RWPE2 (cell line): Measurements from ENCODE around the gene SYP.

ENCODE experiments used
- ATAC-seq: fragments of 200-7000 bp; cut with Tn5 transposase; 3 replicates; pipeline ENCODE4 v1.9.1; 2021; ENCODE audit warnings: low read depth
- DNase-seq: peaks from one replicate; pipeline ENCODE4 v3.0.0-alpha.2; 2020; ENCODE audit warnings: low spot score
- H3K27ac ChIP-seq: fragments of 450-650 bp; 2 replicates; pipeline ENCODE4 v1.5.1; 2017; ENCODE audit warnings: mild to moderate bottlenecking; ENCODE audit not compliant: poor library complexity, severe bottlenecking
- H3K27me3 ChIP-seq: fragments of 250-450 bp; sonication (Bioruptor Pico); 2 replicates; pipeline ENCODE4 v1.5.1; 2021; ENCODE audit warnings: mild to moderate bottlenecking, moderate library complexity; ENCODE audit not compliant: insufficient read depth, poor library complexity, severe bottlenecking
- H3K36me3 ChIP-seq: fragments of 250-450 bp; sonication (Bioruptor Pico); 2 replicates; pipeline ENCODE4 v1.5.1; 2020; ENCODE audit warnings: low read depth, mild to moderate bottlenecking, moderate library complexity
- H3K4me1 ChIP-seq: fragments of 250-450 bp; sonication (Bioruptor Pico); 2 replicates; pipeline ENCODE4 v1.5.1; 2021; ENCODE audit warnings: mild to moderate bottlenecking, moderate library complexity; ENCODE audit not compliant: insufficient read depth, poor library complexity, severe bottlenecking
- H3K4me3 ChIP-seq: fragments of 250-450 bp; sonication (Bioruptor Pico); 2 replicates; pipeline ENCODE4 v1.5.1; 2021; ENCODE audit warnings: mild to moderate bottlenecking, moderate library complexity; ENCODE audit not compliant: severe bottlenecking
- H3K9me3 ChIP-seq: fragments of 250-450 bp; sonication (Bioruptor Pico); 2 replicates; pipeline ENCODE4 v1.5.1; 2021; ENCODE audit warnings: mild to moderate bottlenecking, moderate library complexity; ENCODE audit not compliant: severe bottlenecking
- TF ChIP-seq, protein P1 (sequence below): fragments of 450-650 bp; IDR thresholded peaks from one replicate; pipeline ENCODE4 v1.5.1; 2017; ENCODE audit warnings: mild to moderate bottlenecking, moderate library complexity; ENCODE audit not compliant: poor library complexity, severe bottlenecking

Gene SYP

DNA sequence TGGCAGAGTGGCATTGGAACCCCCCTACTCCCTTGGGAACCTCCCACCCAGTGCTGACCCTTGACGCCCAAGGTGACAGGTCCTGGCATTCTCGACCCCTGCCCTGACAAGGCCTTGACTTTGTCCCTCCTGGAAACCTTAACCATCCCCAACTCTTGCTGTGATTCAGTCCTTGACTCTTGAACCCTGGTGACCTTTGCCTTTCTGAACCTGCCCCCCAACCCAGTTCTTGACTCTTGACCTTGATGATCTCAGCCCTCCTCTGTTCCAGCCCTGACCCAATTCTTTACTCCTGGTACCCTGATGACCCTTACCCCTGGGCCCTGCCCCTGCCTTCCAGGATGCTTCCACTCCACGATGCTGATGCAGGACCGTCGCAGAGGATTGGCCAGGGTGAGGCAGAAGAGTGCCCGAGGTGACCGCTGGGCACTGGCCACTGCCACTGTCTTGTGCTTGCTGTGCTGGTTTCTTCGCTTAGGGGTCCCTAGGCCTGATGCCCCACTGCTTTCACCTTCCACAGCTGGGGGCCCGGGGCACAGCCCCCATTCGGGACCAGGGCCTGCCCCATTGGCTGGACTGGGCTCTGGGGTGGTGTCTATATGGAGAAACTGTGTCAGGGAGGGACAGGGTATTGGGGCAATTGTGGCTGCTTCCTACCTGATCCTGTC lies 31.5 kb upstream of the SYP start:
- TF ChIP-seq, protein P1, sequence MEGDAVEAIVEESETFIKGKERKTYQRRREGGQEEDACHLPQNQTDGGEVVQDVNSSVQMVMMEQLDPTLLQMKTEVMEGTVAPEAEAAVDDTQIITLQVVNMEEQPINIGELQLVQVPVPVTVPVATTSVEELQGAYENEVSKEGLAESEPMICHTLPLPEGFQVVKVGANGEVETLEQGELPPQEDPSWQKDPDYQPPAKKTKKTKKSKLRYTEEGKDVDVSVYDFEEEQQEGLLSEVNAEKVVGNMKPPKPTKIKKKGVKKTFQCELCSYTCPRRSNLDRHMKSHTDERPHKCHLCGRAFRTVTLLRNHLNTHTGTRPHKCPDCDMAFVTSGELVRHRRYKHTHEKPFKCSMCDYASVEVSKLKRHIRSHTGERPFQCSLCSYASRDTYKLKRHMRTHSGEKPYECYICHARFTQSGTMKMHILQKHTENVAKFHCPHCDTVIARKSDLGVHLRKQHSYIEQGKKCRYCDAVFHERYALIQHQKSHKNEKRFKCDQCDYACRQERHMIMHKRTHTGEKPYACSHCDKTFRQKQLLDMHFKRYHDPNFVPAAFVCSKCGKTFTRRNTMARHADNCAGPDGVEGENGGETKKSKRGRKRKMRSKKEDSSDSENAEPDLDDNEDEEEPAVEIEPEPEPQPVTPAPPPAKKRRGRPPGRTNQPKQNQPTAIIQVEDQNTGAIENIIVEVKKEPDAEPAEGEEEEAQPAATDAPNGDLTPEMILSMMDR, result no peak
- no peaks in the 10 kb centered on the region for H3K27me3 ChIP-seq
- no peak overlapping the region for H3K27ac ChIP-seq
- ATAC-seq, result no peak
- no peaks in the 10 kb centered on the region for H3K9me3 ChIP-seq
- no peak overlapping the region for H3K4me3 ChIP-seq
- H3K4me1 ChIP-seq, result no peaks in the 10 kb centered on the region
- no peak for DNase-seq
- H3K36me3 ChIP-seq, result no peaks in the 10 kb centered on the region

DNA sequence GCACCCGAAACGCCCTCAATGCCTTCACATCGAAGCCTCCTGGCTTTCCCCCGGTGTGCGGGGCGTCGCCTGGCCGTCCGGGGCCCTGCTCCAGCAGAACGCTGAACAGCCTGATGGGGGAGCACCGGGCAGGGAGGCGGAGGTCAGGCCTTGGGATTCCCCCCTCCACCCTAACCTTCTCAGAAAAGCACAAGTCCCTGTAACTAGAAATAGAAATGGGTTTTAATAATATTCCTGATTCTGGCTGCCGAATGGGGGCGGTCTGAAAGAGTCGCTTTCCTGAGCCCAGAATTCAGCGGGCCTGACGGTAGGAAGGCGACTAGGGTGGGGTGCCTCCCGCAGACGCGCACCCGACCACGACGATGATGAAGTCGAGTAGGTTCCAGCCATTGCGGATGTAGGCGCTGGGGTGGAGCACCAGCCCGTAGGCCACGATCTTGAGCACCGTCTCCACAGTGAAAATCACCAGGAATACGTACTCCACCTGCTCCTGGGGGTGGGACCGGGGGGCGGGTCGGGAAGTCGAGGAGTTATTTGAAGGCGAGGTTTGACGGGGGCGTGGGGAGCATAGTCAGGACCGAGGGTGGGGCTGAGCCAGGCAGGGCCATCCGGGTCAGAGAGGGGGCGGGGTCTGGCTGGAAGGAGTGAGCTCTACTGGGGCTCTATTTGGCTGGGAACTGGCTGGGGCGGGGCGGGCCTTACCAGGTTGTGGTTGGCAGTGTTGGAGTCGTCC lies 30.7 kb upstream of the SYP start:
- TF ChIP-seq, protein P1, result no peak
- ATAC-seq (peak; percentile 33; the same call in 1 of the 3 replicates), DNase-seq (no peak)
- no peak overlapping the region for H3K4me3 ChIP-seq
- H3K4me1 ChIP-seq, result no peaks in the 10 kb centered on the region
- no peak overlapping the region for H3K27ac ChIP-seq
- H3K9me3 ChIP-seq, result no peaks in the 10 kb centered on the region
- peaks cover 3% of the 10 kb centered on the region for H3K27me3 ChIP-seq
- H3K36me3 ChIP-seq, result no peaks in the 10 kb centered on the region

DNA sequence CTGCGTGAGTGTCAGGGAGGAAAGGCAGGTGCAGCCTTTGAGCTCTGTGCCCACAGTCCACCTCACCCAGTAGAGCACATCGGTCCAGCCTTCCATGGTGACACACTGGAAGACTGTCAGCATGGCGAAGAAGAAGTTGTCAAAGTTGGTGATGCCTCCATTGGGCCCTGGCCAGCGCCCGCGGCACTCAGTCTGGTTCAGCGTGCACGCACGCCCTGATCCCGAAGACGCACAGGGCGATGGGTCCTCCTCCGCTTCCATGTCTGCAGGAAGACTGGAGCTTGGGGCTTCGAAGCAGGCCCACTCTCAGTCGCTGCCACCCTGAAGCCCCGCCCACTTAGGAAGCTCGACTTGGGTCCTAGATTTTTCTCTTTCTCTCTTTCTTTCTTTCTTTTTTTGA lies 28.2 kb upstream of the SYP start:
- TF ChIP-seq, protein P1, result no peak
- H3K9me3 ChIP-seq, result no peaks in the 10 kb centered on the region
- H3K36me3 ChIP-seq, result no peaks in the 10 kb centered on the region
- H3K27ac ChIP-seq, result no peak overlapping the region
- no peak overlapping the region for H3K4me3 ChIP-seq
- ATAC-seq (no peak), DNase-seq (no peak)
- no peaks in the 10 kb centered on the region for H3K4me1 ChIP-seq
- peaks cover 6% of the 10 kb centered on the region for H3K27me3 ChIP-seq

DNA sequence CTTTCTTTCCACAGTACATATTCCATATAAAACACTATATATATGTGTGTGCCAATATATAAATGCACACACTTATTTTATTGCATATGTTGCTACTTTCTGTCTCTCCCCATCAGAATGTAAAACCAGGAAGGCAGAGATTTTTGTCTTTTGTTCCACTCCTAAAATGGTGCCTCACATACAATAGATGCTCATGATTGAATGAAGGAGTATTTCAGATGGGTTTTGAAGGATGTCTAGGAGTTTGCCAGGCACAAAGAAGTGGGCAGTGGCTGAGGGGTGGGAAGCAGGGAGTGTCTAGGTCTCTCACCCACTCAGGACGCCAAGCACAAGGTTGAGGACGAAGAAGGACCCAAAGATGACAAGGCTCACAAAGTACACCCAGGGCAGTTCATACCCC lies 27.7 kb upstream of the SYP start:
- Histone ChIP-seq H3K36me3 (no peaks in the 10 kb centered on the region), H3K27me3 (peaks cover 6% of the 10 kb centered on the region), H3K4me3 (no peak overlapping the region), H3K4me1 (no peaks in the 10 kb centered on the region), H3K27ac (no peak overlapping the region), H3K9me3 (no peaks in the 10 kb centered on the region)
- TF ChIP-seq, protein P1, result no peak
- no peak for ATAC-seq
- no peak for DNase-seq

DNA sequence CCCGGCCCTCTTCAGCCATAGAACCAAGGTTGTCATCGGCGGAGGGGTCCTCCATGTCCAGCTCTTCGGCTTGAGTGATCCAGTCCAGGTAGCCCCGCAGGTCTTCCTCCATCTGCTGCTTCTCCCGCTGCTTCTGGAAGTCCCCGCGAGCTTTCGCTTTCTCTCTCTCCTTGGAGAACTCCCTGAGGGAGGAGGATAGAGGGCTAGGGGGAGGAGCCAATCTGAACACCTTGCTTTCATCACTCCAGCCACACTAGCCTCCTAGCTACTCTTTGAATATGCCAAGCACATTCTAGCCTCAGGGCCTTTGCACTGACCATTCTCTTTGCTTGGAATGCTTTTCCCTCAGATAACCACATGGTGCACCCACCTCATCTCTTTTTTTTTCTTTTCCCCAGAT lies 27.0 kb upstream of the SYP start:
- Histone ChIP-seq H3K36me3 (no peaks in the 10 kb centered on the region), H3K4me1 (no peaks in the 10 kb centered on the region), H3K27ac (no peak overlapping the region), H3K9me3 (no peaks in the 10 kb centered on the region), H3K4me3 (no peak overlapping the region), H3K27me3 (peaks cover 6% of the 10 kb centered on the region)
- TF ChIP-seq, protein P1, result no peak
- ATAC-seq, result no peak
- no peak for DNase-seq
